Right lobe of liver (tissue), 4 donors: ENCODE measurements around the gene PEAK1.

Experiments
- CTCF ChIP-seq, 4 donors: fragments of 200-600 bp in 3 of 4; fragments of 450-650 bp in 1 of 4; IDR thresholded peaks; one replicate each; pipeline versions ENCODE4 v1.5.1 to v1.8.0; 2016 to 2022; ENCODE audit warnings: antibody characterized with exemption in 4 of 4, mild to moderate bottlenecking in 2 of 4
- POLR2A ChIP-seq: fragments of 450-650 bp; IDR thresholded peaks from one replicate; pipeline ENCODE4 v1.6.1; 2017; ENCODE audit warnings: antibody characterized with exemption, mild to moderate bottlenecking
- donor health status: DM: no; HTN: no; CAD: no.
- donor health status: DM: no; HTN: no; CAD: no.
- donor health status: DM: no; HTN: yes; CAD: no.

DNA sequence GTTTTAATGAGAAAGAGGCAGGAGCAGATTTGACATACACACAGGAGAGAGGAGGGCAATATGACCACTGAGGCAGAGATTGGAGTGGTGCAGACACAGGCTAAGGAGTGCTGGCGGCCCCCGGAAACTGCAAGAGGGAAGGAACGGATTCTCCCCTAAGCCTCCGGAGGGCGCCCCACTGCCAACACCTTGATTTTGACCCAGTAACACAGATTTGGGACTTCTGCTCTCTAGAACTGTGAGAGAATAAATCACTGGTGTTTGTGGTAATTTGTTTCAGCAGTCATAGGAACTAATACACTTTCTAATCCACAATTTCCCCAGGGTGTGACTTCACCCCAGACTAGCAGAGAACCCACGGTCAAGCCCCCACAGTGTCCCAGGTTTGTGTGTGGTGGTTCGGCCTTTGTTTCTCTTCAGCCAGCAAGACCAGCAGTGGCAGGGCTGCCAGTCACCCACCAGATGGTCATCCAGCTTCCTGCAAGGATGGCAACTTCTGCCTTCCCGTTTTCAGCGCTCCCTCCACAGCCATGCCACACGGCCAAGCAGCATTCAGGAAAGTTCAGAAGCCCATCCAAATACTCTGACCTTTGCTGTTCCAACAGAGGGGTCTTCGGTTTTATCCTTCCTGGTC lies 325.4 kb downstream of the PEAK1 start:
- TF ChIP-seq CTCF (IDR thresholded peaks at IDR 0.05) (no peak), POLR2A (no peak)
